GM21528 (cell line): Measurements from ENCODE around the gene PLPP4.

Experiments
- ATAC-seq: cut with Tn5 transposase; IDR thresholded peaks from one replicate; pipeline ENCODE4 v1.9.1; 2021; ENCODE audit warnings: mild to moderate bottlenecking, moderate library complexity; ENCODE audit not compliant: unreplicated experiment, low FRiP score

Gene PLPP4

GRCh38 chr10:120562956-120563355 lies 105.9 kb downstream of the PLPP4 start:
- ATAC-seq = no peak

- ATAC-seq = no peak
Measured at GRCh38 chr10:120570418-120570817, 113.4 kb downstream of the PLPP4 start.

- no peak for ATAC-seq
Measured at GRCh38 chr10:120571266-120571665, 114.2 kb downstream of the PLPP4 start.

- no peak for ATAC-seq
Measured at GRCh38 chr10:120572307-120572706, 115.3 kb downstream of the PLPP4 start.

DNA sequence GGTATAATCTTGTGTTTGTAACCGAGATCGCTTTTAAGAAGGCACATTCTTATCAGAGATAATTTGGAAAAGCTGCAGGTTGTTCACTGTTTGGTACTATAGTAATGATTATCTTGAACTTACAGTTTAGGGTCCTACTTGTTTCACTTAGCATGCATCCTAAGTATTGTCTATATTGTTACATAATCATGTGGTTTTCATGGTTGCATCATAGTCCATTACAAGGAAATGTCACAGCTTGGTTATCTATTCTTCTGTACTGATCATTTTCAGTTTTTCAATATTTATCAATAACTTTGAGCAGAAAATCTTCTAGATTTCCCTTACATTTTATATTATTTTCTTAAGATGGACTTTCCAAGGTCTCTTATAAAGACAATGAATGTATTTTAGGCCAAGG lies 116.3 kb downstream of the PLPP4 start:
- ATAC-seq = no peak

GRCh38 chr10:120574981-120575380 lies 118.0 kb downstream of the PLPP4 start:
- ATAC-seq = no peak

DNA sequence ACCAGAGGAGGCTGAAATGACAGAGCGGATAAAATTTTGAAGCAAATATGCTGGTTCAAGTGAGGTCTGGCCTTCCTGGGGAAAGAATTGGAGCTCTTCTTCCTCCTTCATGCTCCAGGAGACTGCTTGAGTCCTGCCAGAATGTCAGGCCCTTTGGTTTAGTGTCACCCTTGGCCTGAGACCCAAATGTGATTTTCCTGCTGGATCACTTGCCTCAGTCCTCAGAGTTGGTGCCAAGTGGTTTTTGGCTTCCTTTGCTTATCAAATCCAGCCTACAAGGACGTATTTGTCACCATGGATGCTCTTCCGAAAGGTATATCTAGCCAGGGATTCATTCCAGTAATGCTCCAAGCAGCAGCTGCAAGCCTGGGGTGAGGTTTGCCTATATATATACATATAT lies 118.4 kb downstream of the PLPP4 start:
- no peak for ATAC-seq

DNA sequence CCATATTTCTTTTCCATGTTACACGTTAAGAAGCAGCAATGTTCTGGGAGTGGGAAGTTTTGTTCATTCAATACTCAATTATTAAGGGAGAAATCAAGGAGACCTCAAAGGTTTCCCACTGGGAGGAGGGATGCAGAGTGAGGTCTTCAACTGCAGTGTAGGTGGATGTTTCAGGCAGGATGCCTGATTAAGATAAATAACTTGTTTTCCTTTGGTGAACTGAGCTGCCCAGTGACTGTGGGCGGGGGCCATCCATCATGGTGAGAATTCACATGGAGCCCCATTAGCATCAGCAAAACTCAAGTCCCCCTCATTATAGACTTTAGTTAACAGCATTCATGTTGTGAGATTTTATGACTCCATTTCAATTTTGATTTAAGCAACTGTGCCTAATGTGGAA lies 121.1 kb downstream of the PLPP4 start:
- no peak for ATAC-seq

GRCh38 chr10:120578890-120579289 lies 121.9 kb downstream of the PLPP4 start:
- no peak for ATAC-seq

DNA sequence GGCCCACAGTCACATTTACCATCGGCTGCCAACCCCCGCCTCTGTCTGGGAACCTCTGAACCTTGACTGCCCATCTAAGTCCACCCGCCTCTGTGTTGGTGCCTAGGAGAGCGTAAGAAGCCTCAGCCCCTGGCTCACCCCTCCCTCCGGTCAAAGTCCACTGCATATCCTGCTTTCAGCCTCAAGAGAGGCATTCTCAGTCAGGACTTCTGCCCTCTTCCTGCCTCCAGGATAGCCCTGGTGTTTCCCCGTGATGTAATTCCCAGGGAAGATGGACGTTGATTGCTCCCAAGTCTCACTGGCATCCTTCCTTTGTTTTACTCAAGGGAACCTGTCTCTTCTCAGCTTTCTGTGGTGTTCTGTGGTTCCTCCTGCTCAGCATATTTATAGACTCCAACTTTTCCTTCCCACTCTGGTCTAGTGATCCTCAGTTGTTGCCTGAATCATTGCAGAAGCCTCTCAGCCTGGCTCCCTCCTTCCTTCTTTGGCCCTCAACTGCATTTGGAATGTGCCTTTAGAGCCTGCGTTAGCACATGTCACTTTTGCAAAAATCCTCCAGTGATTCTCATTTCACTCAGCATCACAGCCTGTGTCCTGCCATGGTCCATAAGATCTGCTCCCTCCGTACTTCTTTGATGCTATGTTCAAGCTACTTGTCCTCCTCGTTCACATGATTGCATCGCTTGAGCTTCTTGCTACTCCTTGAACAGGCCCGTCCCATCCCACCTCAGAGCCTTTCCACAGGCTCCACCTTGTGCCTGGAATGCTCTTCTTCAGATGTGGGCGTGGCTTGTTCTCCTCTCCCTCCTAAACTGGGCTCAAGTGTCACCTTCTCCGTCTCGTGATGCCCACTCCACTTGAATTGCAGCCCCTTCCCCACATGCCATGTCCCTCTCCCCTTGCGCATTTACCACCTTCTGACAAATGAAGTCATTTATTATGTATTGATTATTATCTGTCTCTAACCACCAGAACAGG lies 124.2 kb downstream of the PLPP4 start:
- ATAC-seq = no peak

DNA sequence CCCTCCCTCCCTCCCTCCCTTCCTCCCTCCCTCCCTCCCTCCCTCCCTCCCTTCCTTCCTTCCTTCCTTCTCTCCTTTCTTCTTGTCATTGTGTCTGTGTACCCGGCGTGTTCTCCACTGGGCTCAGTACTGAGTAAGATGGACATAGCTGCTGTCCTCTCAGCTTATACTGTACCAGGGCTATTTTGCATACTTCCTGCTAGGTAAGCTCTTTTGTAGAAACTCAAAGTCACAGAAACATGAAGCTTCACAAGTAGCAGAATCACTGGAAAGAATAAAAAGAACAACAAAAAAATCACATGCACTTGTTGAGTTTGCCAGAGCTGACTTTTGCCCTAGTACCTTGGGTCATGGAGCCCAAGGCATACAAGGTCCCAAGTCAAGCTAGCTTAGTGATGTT lies 125.7 kb downstream of the PLPP4 start:
- ATAC-seq = no peak

DNA sequence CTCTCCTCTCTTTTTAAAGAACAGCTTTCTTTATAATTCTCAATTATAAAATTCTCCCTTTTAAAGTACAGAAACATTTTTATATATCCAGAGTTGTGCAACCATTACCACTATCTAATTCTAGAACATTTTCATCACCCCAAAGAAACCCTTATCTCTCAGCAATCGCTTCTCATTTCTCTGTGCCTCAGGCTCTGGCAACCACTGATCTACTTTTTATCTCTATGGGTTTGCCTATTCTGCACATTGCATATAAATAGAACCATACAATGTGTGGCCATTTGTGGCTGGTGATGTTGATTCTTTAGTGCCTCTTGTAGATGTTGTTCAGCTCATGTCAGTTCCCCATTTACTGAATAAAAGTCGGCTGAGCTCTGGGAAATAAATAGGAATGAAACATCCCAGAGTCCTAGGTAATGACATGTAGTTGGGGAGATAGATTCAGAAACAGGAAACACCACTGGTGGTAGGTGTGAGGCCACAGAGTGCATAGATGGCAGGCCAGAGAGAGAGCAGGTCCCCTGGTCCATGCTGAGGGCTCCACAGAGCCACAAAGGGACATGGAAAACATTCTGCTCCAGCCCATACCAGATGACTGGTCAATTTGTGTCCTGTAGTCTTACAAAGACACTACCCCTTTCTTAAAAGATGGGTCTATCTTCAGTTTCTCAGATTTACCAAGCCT lies 126.5 kb downstream of the PLPP4 start:
- no peak for ATAC-seq

DNA sequence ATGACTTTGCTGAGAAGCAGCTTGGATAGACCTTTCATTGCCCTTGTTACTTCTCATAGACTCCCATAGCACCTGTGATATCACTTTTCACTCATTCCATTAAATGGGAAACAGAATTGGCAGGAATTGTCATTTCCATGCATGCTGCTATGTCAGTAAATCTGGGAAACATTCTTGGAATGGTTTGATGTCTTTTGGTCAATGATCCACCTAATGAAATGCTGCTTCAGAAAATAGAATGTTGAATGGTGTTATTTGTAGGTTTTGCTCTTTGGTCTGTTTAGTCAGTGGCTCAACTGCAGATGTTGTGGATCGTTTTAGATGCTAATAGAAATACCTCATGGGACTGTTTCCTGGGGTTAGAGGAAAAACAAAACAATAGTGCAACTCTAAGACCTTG lies 127.8 kb downstream of the PLPP4 start:
- ATAC-seq = no peak

DNA sequence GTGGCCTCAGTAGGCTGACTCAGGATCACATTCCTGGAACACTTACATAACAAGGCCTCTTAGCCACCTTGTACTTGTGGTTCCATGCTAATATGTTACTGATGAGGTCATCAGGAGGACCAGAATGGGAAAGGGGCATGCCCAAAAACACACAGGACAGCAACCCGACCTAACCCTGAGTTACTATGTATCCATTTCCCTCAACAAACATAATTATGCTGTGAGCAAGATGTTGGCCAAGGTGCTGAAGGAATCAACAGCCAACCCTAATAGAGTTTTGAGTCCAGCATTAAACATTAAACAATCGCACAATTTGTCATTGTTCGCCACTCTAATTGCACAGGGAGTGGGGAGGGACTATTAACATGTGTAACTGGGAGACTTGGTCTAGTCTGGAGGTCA lies 129.4 kb downstream of the PLPP4 start:
- no peak for ATAC-seq

DNA sequence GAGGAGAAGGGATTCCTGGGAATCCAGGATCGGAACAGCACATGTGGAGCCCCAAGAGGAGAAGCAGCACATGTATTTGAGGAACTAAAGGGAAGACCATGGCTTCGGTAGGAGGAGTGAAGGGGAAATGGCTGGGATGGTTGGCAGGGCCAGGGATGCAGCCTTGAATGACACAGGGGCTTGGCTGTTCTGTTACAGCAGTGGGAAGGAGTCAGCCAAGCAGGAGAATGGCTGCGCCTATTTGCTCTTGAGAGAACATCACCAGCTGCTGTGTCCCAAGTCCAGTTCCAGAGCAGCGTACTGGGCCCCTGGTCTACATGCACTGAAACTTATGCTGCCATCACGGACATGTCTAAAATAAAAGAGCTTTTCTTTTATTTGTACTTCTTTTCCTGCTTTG lies 130.0 kb downstream of the PLPP4 start:
- ATAC-seq = no peak

- no peak for ATAC-seq
Measured at GRCh38 chr10:120588311-120588710, 131.3 kb downstream of the PLPP4 start.

GRCh38 chr10:120593693-120594092 lies 136.7 kb downstream of the PLPP4 start:
- ATAC-seq = no peak

GRCh38 chr10:120597902-120598301 lies 140.9 kb downstream of the PLPP4 start:
- no peak for ATAC-seq

GRCh38 chr10:120598386-120598785 lies 141.4 kb downstream of the PLPP4 start:
- no peak for ATAC-seq

- no peak for ATAC-seq
Measured at GRCh38 chr10:120599200-120599724, 142.2 kb downstream of the PLPP4 start.

GRCh38 chr10:120600871-120601649 lies 144.0 kb downstream of the PLPP4 start:
- peak; percentile 33 for ATAC-seq
